CD4-positive, alpha-beta T cell treated with Interleukin-2 at 100 ng/mL for 4 hours (primary cell): ENCODE measurements around the gene TMEM245.

Experiments
- DNase-seq: peaks from one replicate; pipeline ENCODE4 v3.0.0-alpha.2; 2020; ENCODE audit warnings: low spot score

Gene TMEM245

DNA sequence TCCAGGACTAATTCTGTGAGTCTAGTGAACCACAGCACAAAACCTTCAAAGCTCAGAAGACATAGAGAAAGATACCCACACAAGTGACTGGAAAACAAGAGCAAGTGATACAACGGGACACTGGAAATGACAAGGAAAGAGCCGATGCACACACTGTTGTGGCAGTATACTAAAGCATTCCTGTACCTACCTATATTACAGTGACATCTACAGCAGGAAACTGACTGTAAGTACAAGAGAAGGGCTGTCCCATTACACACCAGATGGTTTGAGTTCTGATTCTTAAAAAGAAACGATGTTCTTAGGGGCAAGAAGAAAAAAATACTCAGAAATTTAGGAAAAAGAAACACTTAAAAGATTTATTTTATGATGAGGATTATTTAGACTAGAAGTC is 18.5 kb downstream of the TMEM245 start:
- DNase-seq: peak; percentile 18

DNA sequence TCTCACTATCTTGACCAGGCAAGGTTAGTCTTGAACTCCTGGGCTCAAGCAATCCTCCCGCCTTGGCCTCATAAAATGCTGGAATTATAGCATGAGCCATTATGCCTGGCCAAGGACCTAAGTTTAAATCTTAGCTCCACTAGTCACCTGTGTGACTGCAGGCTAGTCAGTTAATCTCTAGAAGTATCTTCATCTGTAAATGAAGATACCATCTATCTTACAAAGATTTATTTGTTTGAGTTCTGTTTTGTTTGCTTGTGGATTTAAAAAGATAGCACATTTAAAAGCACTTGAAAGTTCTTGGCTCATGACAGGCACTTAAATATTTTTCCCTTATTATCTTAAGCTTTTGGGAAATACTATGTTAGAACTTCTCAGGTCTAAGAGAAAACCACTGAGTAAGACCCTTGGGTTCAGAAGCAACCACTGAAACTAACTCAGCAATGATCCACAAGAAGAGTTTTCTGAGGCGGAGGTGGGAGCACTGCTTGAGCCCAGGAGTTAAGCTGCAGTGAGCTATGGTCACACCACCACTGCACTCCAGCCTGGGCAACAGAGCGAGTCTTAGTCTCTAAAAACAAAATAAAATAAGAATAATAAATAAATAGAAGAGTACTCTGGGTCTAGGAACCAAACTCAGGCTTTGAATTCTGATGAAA is 19.1 kb downstream of the TMEM245 start:
- DNase-seq: no peak

DNA sequence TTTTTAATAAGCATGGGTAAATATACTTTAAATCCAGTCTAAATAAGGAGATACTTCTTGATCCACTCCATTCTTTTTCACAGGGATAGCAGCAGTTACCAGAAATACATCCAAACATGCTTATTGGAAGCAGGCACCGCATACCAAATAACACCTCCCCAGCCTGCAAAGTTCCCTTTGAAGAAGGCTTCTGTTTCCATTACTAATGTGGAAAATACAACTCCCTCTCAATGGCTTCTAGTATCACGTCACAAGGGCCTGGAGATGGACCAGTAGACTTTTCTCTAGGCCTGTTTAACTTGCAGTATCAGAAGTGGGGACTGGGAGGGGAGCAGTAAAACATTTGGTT is 20.8 kb downstream of the TMEM245 start:
- DNase-seq: no peak

DNA sequence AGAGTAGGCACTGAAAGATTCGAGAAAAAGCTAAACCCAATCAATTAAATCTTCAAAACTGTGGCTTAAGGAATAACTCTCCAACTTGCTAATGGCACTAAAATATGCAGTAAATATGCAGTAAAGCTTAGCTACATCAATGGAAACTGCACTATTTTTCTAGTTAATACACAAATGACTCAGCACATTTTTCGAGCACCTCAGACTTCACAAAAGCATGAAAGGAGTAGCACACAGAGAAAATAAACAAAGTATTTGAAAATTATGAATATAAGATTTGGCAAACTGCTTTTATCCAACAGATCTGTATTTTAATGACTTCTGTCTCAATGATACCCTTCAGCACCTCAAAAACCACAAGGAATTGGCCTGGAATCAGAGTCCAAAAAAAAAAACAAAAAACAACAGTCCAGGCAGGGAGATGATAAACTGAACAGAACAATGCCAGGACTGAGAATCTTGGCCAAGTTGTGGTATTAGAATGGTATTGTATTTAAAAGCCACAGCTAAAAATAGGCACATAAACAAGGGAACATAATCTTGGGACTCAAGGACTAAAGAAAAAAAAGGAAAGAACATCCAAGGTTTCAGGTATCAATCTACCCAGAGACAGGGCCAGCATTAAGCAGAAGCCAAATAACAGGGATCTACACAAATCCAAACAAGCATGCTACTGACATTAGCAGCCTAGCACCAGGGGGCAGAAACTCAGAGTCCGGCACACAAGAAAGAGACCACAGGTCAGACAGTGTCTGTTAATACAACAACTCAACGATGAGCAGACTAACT is 21.4 kb downstream of the TMEM245 start:
- DNase-seq: no peak

DNA sequence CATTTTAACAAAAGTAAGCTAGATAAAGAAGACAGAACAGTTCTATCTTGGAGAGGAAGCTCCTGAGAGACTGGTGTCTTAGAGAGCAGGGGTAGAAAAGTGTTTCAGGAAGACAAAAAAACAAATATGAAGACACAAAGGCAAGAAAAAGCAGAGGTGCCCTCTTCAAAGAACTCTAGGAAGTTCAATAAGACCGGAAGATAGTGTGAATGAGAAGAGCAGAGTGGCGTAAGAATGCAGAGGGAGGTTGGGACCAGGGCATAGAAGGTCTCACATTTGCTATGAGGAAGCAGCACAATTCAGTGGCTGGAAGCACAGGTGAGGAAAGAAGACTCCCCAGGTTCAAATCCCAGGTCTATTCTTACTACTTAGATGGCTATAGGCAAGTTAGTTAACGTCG is 22.6 kb downstream of the TMEM245 start:
- DNase-seq: no peak

DNA sequence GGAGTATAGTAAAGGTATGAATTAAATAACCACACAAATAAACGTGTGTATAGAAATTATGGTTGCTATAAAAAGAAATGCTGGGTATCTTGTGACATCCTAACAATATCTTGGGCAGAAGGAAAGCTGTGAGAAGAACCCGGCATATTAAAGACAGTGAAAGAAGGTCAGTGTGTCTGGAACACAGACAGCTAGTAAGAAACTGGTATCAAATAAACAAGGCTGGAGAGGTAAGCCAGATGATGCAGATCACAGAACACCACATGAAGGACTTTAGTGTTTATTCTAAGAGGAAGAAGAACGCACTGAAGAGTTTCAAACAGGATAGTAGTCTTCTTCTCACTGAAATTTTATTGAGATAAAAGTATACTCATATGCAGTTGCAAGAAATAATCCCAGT is 24.4 kb downstream of the TMEM245 start:
- no peak for DNase-seq

DNA sequence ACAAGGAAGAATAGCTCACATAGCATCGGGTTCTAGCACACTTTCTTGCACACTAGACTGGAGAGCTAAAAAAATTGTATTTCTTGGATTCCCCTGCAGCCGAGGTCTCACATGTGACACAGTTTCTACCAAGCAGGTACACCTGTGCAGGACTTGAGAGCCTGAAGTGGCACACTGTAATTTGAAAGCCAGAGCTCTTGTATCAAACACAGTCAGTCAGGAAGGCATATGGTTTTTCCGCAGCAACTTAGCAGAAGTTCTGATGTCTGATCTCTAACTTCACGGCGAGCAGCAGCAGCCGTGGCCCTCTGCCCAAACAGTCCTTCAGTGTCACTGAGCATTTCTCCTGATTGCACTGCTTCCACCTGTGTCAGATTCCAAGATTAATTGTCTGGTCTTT is 25.5 kb downstream of the TMEM245 start:
- no peak for DNase-seq

DNA sequence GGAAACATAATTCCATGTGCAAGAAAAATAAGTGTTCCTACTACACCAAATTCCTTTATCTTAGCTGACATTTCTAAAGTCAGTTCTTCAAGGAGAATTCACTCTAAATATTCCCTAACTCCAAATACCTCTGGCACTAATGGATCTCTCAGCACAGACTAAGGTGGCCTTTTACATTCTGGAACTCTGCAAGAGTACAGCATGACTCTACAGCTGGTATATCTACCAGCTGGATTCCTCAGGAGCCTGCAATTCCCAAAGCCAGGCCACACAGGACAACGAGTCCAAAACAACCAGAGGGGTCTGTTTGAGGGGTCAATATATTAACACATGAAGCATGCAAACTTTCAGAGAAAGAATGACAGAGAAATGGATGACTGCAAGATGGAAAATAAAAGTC is 27.2 kb downstream of the TMEM245 start:
- no peak for DNase-seq

DNA sequence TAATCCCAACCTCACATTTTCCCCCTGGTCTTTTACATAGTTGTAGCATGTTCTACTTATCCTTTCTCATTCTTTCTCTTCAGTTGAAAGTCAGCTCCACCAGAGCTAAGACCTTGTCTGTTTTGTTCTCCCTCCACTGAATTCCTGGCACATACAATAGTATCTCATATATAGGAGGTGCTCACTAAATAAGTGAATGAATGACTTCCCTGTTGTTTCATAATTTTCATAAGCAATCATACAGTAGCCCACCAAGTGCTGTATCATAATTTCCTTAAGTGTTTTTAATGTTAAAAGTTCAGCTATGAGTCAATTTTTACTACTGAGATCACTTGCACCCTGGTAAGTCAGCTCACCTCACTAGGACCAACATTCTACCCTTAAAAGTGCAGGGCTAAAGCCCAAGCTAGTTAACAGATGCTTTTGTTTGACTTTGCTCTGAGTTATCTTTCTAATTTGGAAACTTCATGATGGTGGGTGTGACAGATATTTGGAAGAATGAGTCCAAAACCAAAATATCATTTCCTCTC is 27.6 kb downstream of the TMEM245 start:
- no peak for DNase-seq

DNA sequence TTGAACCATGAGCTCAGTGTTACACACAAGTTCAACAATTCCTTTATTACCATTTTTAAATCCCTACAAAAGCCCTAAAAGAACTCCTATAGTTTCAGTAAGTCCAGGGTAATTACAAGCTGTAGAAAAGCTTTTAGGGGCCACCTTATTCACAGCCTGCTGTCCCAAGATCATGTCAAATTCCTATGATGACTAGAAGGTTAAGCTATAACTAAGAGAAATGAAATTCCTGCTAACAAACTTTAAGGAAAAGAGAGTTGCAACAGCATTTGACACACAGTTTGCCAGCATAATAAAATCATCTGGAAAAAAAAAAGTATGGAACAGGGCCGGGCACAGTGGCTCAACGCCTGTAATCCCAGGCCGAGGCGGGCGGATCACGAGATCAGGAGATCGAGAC is 31.5 kb downstream of the TMEM245 start:
- no peak for DNase-seq

DNA sequence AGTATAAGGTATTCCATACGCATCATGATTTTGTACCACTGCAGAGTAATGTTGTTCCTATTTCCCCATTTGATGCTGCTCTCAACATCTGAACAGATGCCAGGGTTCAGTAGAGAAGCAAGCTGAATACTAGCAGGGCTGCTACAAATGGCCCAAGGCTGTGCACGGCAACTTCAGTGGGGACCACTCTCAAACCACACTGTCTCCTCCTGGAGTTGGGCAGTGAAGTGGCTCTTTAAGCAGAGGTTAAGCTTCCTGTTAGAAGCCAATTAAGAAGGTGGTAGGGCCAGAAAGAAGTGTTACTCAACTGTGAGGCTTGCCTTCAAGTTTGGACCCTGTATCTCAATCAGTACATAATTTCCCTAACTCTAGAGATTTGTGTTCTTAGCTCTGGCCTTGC is 32.0 kb downstream of the TMEM245 start:
- no peak for DNase-seq

DNA sequence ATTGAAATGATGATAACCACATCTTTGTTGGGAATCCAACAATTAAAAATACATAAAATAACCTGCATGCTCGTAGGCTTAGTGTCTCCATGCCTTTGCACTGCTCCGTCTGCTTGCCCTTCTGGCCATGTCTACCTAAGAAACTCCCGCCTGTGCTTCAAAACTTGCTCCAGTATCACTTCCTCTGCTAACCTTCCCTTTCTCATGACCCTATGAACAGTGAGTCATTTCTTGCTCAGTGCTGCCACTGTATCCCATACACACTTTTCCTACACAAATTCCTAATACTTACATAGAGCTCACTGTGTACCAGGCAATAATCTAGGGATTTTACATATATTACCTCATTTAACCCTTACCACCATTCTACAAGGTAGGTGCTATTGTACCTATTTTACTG is 33.5 kb downstream of the TMEM245 start:
- no peak for DNase-seq

DNA sequence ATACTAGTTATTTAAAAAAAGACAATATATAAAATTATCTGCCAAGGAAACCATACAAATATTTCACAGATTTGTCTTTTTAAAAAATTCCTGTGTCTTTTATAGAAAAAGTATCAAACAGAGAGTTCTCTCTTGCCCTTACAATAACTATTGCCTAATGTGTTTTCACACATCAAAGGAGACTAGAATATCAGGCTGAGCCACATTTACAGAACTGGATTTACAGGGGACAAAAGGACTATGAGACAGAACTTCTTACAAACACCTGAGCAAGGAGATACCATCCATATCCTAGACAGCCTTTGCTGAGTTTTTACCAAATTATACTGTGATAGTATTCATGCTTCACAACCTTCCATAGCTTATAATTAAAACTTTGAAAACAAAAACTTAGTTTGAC is 34.2 kb downstream of the TMEM245 start:
- no peak for DNase-seq

DNA sequence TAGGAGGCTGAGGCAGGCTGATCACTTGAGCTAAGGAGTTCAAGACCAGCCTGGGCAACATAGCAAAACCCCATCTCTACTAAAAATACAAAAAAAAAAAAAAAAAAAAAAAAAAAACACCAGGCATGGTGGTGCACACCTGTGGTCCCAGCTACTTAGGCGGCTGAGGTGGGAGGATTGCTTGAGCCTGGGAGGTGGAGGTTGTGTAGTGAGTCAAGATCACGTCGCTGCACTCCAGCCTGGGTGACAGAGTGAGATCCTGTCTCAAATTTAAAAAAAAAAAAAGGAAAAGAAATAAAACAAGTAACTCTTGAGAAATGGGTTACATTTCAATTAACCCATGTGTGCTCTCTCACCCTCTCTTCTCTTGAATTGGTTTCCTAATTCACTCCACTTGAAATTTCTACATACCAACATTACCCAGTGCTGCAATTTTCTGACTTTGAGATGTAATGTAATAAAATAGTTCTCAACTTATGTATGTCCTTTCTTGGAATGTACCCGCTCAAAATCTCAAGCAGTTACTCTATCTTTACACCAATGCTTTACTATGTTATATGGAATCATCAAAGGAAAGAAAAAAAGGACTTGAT is 35.8 kb downstream of the TMEM245 start:
- no peak for DNase-seq

DNA sequence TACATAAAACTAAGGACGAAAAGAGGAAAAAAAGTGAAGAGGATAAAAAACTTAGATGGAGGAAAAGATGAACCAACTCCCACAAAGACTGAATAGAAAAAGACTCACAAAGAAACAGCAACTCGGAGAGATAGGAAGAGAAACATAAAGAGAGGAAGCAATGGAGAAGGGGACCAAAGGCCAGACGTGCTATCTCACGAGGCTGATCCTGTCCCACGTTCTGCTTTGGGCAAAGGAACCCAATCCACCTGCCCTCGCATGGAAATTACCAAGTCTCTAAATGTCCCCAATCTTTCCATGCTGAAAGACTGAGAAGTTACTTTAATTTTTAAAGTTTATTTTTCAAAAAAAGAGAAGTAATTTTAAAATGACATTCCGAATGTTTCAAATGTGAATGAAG is 36.6 kb downstream of the TMEM245 start:
- no peak for DNase-seq

DNA sequence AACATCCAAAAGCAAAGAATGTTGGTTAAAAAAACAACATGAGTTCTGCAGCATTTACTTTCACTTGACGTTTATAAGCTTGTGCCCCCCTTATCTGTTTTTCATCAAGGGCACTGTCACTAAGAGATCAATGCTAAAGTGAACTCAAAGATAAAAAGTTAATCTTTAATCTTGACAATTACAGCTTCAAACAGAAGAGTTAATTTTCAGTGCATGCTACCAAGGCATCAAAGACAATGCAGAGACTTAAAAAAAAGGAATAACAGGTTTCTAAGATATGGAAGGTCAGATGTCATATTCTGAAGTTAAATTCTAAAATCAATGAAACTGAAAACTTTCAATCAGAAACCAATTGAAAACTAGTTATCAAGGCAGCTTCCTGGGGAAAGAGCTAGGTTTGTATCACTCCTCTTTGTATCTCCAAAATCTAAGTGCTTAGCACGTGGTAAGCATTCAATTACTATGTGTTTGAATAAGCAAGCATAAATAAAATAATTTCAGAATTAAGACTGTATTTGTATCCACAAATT is 37.6 kb downstream of the TMEM245 start:
- DNase-seq: no peak

DNA sequence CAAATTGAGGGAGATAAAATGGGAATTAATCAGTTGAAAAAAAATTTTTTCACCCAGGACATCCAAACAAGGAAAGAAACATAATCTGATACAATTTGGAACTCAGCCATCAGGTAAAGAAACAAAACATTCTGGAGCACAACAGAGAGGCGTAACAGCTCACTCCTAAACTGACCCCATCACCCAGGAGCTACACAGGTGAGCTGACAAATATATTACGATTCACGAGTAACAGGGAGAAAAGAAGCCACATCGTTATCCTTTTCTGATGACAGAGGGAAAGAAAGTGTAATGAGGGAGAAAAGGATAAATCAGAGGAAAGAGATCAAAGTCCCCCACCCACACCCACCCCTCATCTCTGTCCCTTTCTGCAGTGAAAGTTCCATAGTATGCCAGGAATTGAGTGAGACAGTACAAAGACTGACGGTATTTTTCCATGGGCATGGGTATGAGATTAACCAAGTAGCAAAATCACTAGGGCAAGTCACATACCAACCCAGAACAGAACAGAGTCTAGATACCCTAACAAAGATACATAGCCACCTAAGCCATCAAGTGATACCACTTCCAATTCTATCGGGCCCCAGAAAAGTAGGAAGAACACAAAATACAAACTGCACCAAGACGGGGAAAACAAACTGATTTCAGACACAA is 45.4 kb downstream of the TMEM245 start:
- DNase-seq: no peak

DNA sequence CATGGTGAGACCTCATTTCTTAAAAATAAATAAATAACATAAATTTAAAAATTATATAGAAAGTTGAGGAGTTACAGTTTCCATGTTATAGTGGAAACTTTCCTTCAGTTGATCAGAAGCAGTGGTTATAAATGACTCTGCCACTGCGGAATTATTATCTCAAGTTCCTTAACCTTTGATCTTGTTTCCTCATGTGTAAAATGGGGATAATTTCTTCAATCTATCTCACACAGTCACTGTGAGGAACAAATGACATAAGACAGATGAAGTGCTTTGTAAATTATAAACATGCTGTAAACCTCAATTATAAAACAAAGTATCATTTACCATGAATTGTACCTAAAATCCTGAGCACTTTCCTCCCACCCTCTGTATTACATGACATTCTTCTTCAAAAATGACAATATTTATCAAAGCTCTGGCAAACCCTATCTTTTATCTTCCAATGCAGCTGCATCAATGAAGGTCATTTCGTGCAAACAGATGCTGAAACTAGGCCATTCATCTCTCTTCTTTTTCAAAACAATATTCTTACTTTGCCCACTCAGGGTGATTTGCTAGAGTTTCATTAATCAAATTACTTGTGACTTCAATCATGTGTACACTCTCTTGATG is 46.8 kb downstream of the TMEM245 start:
- no peak for DNase-seq

DNA sequence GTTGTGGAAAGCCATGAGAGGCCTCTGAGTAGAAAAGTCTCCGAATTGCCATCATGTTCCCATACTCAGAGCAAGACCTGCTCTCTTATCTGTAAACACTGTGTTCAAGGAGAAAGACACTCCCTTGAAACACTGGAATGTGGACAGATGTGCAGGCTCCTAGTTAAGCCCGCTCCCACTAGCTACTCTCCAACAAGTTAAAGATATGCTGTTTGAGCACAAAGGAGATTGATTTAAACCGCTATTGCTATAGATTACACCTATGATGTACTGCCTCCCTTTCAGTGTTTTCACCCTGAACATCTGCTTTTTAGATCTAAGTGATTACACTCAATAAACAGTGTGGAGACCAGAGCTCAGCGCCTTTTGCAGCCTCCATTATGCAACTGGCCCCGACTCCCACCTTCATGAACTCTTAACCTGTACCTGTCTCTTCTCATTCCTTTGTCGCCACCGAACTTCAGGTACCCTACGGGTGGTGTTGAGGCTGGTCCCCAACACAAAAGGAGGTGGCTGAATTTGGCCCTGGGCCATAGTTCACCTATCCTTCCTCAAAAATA is 47.5 kb downstream of the TMEM245 start:
- DNase-seq: no peak

DNA sequence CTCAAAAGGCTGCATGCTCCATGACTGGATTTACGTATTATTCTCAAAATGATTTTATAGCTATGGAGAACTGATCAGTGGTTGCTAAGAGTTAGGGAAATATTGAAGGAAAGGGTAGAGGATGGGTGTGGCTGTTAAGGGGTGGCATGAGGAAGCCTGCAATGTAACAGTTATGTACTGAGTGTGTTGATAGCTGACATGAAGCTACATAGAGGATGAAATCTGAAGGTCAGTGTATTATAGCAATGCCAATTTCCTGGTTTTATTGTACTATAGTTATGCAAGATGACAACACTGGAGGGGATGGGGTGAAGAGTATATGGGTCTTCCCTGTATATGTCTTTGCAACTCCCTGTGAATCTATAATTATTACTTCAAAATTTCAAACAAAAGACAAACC is 51.0 kb downstream of the TMEM245 start:
- DNase-seq: no peak

DNA sequence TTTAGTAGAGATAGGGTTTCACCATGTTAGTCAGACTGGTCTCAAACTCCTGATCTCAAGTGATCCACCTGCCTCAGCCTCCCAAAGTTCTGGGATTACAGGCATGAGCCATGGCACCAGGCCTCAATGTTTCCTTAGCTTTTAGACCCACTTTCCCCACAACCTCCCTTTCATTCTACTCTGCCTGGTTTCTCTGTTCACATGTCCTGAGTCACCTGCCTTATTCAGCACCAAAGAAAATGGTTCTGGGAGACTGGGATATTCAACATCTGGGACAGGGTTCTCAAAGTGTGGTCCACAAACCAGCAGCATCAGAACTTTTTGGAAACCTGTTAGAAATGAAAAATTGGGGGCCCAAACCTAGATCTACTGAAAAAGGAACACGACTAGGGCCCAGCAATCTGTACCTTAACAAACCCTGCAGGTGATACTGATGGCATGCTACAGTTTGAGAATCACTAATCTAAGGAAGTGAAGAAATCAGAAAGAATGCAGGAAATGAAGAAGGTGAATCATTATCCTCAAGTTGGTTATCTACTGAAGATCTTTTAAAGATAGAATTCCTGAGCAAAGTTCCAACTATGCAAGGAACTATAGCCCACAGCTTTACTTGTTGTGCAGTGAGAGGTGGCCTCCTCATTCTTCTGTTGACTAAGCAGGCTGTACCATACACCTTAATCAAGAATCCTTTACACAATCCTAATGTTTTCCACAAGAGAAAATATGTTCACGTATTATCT is 54.6 kb downstream of the TMEM245 start:
- no peak for DNase-seq
